GM19328 (cell line): ENCODE data around the gene KCNK6.

Source experiments
- ATAC-seq: cut with Tn5 transposase; IDR thresholded peaks from one replicate; pipeline ENCODE4 v1.9.1; 2021; ENCODE audit warnings: mild to moderate bottlenecking, moderate library complexity; ENCODE audit not compliant: unreplicated experiment

KCNK6 gene

GRCh38 chr19:38319421-38320258 is at the start of gene KCNK6:
TSS of gene KCNK6 (plus strand) at chr19:38319845. CDS start at chr19:38319951, 106 bp downstream.
- no peak for ATAC-seq

DNA sequence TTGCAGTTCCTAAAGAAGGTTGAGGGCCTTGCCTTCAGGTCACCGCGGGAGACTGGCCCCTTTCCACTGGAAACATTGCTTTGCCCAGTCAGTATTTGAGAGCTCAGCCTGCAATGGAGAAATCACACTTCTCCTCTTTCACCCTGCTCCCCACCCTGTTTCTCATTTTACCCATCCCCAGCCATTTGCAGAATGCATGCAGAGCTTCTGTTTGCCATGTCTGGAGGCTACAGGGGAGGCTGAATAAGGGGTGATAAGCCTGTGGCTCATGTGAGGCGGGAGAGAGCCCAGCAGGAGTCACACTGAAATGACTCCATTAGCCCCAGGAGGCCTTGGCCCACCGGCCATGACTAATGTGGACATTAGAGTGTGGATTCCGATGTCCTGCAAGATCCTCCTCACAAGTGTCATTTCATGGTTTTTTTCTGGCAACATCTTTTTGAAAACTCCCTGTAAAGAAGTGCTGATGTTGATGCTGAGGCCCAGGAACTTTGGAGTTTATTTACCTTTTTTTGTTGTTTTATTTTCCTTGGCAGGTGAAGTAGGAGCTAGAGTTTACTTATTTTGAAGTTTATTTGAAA is 49.0 kb upstream of the KCNK6 start:
- ATAC-seq, result no peak

- no peak for ATAC-seq
Measured at GRCh38 chr19:38273499-38273898, 46.1 kb upstream of the KCNK6 start.

DNA sequence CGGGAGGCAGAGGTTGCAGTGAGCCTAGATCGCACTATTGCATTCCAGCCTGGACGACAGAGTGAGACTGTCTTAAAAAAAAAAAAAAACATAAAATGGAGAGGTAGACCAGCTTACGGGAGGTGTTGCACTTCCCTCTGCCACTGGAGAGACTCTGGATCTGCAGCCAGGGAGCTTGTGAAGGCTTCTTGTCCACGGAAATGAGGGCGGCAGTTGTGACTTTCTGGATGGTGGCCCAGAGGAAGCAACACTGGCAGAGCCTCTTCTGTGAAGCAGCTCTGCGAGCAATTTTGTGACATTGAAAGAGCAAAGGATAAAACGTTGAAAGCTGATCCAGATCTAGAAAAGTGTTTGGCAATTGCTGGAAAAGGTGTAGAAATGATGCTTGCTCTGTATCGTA is 44.9 kb upstream of the KCNK6 start:
- no peak for ATAC-seq

- no peak for ATAC-seq
Measured at GRCh38 chr19:38276942-38277517, 42.6 kb upstream of the KCNK6 start.

GRCh38 chr19:38277549-38277948 is 42.1 kb upstream of the KCNK6 start:
- ATAC-seq, result no peak

GRCh38 chr19:38277969-38278680 is 41.5 kb upstream of the KCNK6 start:
- no peak for ATAC-seq

DNA sequence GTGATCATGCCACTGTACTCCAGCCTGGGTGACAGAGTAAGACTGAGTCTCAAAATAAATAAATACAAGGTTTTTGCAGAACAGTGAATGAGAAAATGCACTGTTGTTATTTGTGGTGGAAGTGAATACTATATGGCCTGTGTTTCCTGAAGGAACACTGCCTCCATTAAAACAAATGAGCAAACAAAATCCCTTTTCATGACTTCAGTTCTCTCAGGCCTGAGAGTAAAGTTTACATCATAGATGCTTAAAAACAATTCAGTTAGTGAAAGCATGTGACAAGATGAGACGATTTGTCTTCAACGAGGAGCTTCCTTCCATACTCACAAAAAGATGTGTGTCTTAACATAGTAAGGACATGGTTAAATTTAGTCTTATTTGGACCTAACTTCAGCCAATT is 40.9 kb upstream of the KCNK6 start:
- ATAC-seq, result no peak

- ATAC-seq, result no peak
Measured at GRCh38 chr19:38280030-38280921, 39.4 kb upstream of the KCNK6 start.

DNA sequence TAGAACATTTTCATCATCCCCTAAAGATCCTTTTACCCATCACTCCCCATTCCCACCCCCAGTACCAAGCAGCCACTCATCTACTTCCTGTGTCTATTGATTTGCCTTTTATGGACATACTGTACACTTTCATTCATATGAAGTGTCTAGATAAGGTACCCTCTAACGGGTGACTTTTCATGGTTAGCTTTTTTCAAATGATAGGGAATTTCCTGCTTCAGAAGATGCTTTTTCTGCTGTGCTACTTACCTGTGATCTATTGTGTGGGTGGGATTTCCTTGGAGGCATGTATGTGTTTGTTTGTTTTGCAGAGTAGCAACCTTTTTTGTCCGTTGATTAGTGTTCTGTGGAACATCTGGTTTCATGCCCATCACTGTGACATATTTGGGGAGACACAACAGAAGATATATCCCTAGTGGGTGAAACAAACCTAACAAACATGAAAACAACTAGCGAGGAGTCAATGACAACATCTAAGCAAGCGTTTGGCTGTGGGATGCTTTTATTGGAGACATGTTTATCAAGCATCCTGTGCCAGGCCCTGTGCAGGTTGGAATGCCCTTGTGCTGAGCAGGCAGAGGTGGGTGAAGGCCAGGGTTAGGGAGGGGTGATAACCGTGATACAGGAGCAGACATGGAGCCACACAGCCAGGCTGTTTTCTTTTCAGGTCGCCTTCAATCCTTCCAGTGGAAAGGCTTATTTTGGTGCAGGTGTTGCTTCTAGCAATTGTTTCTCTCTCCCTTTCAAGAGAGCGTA is 37.7 kb upstream of the KCNK6 start:
- ATAC-seq, result no peak

DNA sequence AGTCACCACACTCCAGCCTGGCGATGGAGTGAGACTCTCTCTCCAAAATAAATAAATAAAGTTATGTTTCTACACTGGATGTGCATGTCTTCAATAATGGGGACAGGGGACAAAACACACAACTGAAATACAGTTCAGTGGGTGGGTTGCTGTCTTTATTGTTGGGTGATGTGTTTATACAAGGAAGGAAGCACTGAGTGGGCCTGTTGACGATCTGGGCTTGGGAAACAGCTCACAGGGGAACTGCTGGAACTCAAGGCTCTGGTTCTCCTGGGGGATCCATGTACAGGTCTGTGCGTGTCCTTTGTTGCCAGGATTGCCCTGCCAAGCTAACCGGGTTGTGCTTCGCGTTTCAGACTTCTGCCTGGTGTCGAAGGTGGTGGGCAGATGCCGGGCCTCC is 36.4 kb upstream of the KCNK6 start:
- no peak for ATAC-seq

DNA sequence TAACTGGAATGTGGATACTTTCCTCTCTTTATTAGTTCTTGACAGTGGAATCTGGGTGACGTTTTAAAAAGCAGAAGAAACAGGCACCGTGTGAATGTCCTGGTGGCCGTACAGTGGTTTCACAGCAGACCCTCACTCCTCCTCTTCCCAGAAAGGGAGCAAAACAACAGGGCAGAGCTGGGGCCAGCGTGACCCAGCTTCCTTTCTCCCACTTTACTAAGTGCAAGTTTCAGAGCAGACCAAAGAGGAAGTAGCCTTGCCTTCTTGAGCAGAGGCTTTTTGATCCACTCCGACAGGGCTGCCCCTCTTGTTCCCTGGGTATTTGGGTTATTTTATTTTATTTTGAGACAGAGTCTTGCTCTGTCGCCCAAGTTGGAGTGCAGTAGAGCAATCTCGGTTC is 35.2 kb upstream of the KCNK6 start:
- ATAC-seq, result no peak

DNA sequence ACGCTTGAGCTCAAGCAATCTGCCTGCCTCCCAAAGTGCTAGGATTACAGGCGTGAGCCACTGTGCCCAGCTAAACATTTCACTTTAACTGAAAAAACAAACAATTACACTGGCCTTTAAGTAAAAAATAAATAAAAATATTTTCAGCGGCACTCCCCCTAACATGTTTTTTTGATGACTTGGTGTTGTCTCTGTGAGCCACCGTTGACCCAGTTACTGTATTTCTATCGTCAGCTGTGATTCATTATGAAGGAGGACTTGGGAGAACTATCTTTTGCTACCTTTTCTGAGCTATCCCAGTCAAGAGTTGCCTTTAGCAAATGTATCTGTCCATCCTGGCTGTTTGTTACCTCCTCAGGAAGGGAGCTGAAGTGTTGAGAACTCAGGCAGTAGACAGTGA is 34.1 kb upstream of the KCNK6 start:
- no peak for ATAC-seq

DNA sequence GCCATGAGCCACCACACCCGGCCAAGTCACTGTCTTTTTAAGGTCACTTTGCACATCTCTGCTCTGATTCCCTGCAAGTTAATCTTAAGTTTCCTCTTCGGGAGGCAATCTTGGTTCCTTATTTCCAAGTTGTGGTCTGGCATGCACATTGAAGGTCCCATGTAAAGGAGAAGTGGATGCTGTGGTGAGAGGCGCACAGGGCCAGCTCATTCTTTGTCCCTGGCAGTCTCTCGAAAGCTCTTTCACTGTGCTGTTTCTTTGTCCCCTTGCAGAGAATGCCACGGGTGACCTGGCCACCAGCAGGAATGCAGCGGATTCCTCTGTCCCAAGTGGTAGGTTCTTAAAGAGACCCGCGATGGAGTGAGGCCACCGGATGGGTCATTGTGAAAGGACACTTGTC is 32.0 kb upstream of the KCNK6 start:
- no peak for ATAC-seq

- ATAC-seq, result no peak
Measured at GRCh38 chr19:38288123-38288855, 31.4 kb upstream of the KCNK6 start.

- ATAC-seq, result no peak
Measured at GRCh38 chr19:38289955-38290354, 29.7 kb upstream of the KCNK6 start.

DNA sequence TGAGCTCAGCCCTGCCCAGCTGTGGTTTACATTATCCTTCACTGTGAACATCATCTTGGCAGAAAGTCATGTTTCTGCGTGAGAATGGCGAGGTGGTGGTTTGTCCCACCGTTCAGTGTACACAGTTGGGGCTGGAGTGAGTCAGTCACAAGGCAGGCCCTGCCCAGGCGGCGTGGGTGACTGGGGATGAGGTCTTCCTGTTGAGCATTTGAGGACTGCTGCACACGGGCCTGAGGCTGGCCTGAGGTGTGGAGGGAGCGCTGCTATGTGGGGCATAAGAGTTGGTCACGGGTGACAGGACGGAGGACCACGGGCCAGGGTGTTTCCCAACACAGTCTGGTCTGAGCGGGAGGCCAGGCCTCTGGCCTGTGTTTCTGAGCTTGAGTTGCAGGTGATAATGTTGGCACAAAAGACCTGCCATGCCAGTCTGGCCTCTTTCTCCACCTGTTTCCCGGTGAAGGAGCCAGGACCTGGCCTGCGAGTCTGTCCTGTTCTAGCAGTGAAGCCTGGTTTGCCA is 29.0 kb upstream of the KCNK6 start:
- ATAC-seq, result no peak

GRCh38 chr19:38291855-38292254 is 27.8 kb upstream of the KCNK6 start:
- no peak for ATAC-seq

DNA sequence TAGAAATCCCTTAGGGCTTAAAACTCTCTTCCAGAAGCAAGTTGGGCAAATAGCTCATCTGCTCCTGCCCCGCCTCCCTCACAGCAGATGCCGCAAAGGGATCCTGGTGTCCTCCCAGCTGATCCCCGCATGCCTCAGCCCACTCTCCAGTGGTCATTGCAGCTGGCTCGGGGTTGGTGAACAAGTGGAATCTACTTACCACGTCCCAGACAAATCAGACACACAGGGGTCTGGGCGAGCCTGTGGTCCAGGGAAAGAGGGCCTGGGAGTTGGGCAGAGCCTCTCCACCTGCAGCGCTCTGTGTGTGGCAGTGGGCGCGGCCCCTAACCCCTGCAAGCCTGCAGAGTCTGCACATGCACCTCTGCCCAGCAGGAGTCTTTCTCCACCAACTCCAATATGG is 26.4 kb upstream of the KCNK6 start:
- no peak for ATAC-seq
